GM12878 (cell line): ENCODE data around the gene IFT122. TPM values are rescaled to one million over a fixed set of nuclear protein-coding genes. Genes with fewer than 3 reads are reported as not detected.

Experiments used
- ATF7 ChIP-seq: fragments of 450-650 bp; IDR thresholded peaks from 2 replicates; pipeline ENCODE4 v1.6.1; 2016; ENCODE audit warnings: low read depth, mild to moderate bottlenecking
- CHD4 ChIP-seq: fragments of 200-600 bp; sonication (generic); IDR thresholded peaks from 2 replicates; pipeline ENCODE4 v1.6.1; 2016; ENCODE audit warnings: mild to moderate bottlenecking
- FOS ChIP-seq: IDR thresholded peaks from 3 replicates; pipeline ENCODE4 v1.6.1; 2011; ENCODE audit warnings: borderline replicate concordance; ENCODE audit not compliant: insufficient read length; ENCODE audit errors: extremely low read depth
- KLF5 ChIP-seq: fragments of 450-650 bp; IDR thresholded peaks from 2 replicates; pipeline ENCODE4 v1.6.1; 2014; ENCODE audit warnings: mild to moderate bottlenecking; ENCODE audit not compliant: partially characterized antibody
- MEF2B ChIP-seq: fragments of 450-650 bp; IDR thresholded peaks from 2 replicates; pipeline ENCODE4 v1.6.1; 2018; ENCODE audit warnings: mild to moderate bottlenecking, moderate library complexity; ENCODE audit not compliant: partially characterized antibody, poor library complexity, severe bottlenecking
- NFIC ChIP-seq: IDR thresholded peaks from 2 replicates; pipeline ENCODE4 v1.6.1; 2012; ENCODE audit warnings: low read depth, mild to moderate bottlenecking, inconsistent platforms, low read length, moderate library complexity
- POLR2A ChIP-seq: IDR thresholded peaks from 2 replicates; pipeline ENCODE4 v1.6.1; 2011; ENCODE audit warnings: low read depth, mild to moderate bottlenecking, low read length
- POLR2AphosphoS5 ChIP-seq: IDR thresholded peaks from 2 replicates; pipeline ENCODE4 v1.6.1; 2011; ENCODE audit warnings: mild to moderate bottlenecking, low read length, inconsistent platforms
- POU2F2 ChIP-seq: IDR thresholded peaks from 3 replicates; pipeline ENCODE4 v1.6.1; 2011; ENCODE audit warnings: low read depth, mild to moderate bottlenecking, low read length, borderline replicate concordance
- STAT3 ChIP-seq: IDR thresholded peaks from 2 replicates; pipeline ENCODE4 v1.6.1; 2011; ENCODE audit warnings: low read depth, low read length, improper control_type of control experiment
- ZNF274 ChIP-seq: IDR thresholded peaks from one replicate; pipeline ENCODE4 v1.8.0; 2011; ENCODE audit not compliant: insufficient read length, insufficient read depth
- polyA plus RNA-seq, 11 experiments: library from polyadenylated mRNA; depleted of rRNA in 4 of 11; unstranded in 6 of 11; stranded (reverse) in 5 of 11; fragments of >200 nt; fragmentation: Nextera tagmentation in 4 of 11; fragmentation: Illumina TruSeq in 1 of 11; extraction: Ambion mirVana in 4 of 11; extraction: Trizol in 1 of 11; gene quantifications; 1 replicate in 1 of 11; 2 replicates in 10 of 11; pipeline versions ENCODE4 v1.2.1 to v1.2.3, GENCODE V29; 2011 to 2016; ENCODE audit warnings: inconsistent platforms in 2 of 11, missing spikeins in 2 of 11, low read depth in 1 of 11
- total RNA-seq, 4 experiments: library from RNA; depleted of rRNA in 3 of 4; stranded (reverse); fragments of >200 nt in 3 of 4; fragmentation: Illumina TruSeq in 1 of 4; extraction: Trizol in 1 of 4; gene quantifications; 2 replicates each; pipeline versions ENCODE4 v1.2.1 to v1.2.3, GENCODE V29; 2013 to 2021
- TF ChIP-seq, protein P1 (sequence below), 3 experiments: IDR thresholded peaks in 2 of 3; conservative IDR thresholded peaks in 1 of 3; 2 replicates each; pipeline ENCODE4 v1.5.1; 2011; ENCODE audit warnings: low read depth in 3 of 3, low read length in 3 of 3, mild to moderate bottlenecking in 3 of 3, control low read depth in 2 of 3, moderate library complexity in 2 of 3, inconsistent platforms in 1 of 3, mixed read lengths in 1 of 3; ENCODE audit not compliant: control insufficient read depth in 2 of 3, insufficient read depth in 1 of 3; ENCODE audit errors: extremely low read depth in 1 of 3
- TF ChIP-seq, protein P2 (sequence below): fragments of 450-650 bp; IDR thresholded peaks from 2 replicates; pipeline ENCODE4 v1.6.1; 2016; ENCODE audit warnings: mild to moderate bottlenecking, moderate library complexity, borderline replicate concordance
- TF ChIP-seq, protein P3 (sequence below): fragments of 450-650 bp; IDR thresholded peaks from 2 replicates; pipeline ENCODE4 v1.6.1; 2014; ENCODE audit warnings: mild to moderate bottlenecking
- TF ChIP-seq, protein P4 (sequence below): fragments of 150-350 bp; IDR thresholded peaks from 2 replicates; pipeline ENCODE4 v1.6.1; 2014; ENCODE audit warnings: mild to moderate bottlenecking, low read depth, low read length

IFT122 gene
- total and polyA plus RNA-seq, 10 of the 15 experiments (the other 5 are each of a cell fraction or from before 2014, with no cell fraction given), result 1.8 to 19.2 (median 8.4) TPM

DNA sequence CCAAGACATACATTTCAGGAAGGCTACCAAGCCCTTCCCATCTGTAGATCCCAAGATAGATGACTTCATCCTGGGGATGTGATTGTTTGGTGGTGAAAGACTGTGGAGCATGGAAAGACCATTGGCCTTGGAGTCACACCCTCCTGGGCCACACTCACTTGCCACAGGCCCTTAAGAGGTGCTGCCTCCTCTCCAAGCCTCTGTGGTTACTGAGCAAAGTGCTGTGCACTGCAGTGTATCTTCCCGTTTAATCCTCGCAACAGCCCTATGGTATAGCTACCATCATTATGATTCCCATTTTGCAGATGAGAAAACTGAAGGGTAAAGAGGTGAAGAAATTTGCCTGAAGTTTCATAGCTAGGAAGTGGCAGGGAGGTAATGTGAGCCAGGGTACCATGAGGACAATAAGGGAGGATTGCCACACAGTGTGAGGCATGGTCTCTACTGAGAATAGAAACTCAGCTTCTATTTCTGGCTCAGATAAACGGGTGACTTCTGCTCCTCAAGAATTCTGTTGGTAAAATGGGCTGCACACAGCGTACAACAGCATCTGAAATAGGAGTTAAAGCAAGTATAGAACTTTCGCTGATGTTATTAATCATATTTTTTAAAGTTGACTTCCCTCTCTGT is 64.6 kb downstream of the IFT122 start (continued):
- TF ChIP-seq, protein P1, sequence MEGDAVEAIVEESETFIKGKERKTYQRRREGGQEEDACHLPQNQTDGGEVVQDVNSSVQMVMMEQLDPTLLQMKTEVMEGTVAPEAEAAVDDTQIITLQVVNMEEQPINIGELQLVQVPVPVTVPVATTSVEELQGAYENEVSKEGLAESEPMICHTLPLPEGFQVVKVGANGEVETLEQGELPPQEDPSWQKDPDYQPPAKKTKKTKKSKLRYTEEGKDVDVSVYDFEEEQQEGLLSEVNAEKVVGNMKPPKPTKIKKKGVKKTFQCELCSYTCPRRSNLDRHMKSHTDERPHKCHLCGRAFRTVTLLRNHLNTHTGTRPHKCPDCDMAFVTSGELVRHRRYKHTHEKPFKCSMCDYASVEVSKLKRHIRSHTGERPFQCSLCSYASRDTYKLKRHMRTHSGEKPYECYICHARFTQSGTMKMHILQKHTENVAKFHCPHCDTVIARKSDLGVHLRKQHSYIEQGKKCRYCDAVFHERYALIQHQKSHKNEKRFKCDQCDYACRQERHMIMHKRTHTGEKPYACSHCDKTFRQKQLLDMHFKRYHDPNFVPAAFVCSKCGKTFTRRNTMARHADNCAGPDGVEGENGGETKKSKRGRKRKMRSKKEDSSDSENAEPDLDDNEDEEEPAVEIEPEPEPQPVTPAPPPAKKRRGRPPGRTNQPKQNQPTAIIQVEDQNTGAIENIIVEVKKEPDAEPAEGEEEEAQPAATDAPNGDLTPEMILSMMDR (IDR thresholded peaks at IDR 0.05 in 2 of 3, conservative IDR thresholded peaks at IDR 0.05 in 1 of 3; ENCODE audit: control insufficient read depth in 2 of 3, extremely low read depth in 1 of 3, insufficient read depth in 1 of 3, low read depth in 3 of 3, low read length in 3 of 3), result no peak
- TF ChIP-seq POU2F2, result no peak
- no peak for TF ChIP-seq ATF7
- TF ChIP-seq MEF2B, result no peak
- no peak for TF ChIP-seq KLF5
- TF ChIP-seq, protein P2, sequence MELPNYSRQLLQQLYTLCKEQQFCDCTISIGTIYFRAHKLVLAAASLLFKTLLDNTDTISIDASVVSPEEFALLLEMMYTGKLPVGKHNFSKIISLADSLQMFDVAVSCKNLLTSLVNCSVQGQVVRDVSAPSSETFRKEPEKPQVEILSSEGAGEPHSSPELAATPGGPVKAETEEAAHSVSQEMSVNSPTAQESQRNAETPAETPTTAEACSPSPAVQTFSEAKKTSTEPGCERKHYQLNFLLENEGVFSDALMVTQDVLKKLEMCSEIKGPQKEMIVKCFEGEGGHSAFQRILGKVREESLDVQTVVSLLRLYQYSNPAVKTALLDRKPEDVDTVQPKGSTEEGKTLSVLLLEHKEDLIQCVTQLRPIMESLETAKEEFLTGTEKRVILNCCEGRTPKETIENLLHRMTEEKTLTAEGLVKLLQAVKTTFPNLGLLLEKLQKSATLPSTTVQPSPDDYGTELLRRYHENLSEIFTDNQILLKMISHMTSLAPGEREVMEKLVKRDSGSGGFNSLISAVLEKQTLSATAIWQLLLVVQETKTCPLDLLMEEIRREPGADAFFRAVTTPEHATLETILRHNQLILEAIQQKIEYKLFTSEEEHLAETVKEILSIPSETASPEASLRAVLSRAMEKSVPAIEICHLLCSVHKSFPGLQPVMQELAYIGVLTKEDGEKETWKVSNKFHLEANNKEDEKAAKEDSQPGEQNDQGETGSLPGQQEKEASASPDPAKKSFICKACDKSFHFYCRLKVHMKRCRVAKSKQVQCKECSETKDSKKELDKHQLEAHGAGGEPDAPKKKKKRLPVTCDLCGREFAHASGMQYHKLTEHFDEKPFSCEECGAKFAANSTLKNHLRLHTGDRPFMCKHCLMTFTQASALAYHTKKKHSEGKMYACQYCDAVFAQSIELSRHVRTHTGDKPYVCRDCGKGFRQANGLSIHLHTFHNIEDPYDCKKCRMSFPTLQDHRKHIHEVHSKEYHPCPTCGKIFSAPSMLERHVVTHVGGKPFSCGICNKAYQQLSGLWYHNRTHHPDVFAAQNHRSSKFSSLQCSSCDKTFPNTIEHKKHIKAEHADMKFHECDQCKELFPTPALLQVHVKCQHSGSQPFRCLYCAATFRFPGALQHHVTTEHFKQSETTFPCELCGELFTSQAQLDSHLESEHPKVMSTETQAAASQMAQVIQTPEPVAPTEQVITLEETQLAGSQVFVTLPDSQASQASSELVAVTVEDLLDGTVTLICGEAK, result no peak
- TF ChIP-seq, protein P3, sequence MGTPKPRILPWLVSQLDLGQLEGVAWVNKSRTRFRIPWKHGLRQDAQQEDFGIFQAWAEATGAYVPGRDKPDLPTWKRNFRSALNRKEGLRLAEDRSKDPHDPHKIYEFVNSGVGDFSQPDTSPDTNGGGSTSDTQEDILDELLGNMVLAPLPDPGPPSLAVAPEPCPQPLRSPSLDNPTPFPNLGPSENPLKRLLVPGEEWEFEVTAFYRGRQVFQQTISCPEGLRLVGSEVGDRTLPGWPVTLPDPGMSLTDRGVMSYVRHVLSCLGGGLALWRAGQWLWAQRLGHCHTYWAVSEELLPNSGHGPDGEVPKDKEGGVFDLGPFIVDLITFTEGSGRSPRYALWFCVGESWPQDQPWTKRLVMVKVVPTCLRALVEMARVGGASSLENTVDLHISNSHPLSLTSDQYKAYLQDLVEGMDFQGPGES, result no peak
- TF ChIP-seq FOS, result no peak
- TF ChIP-seq STAT3, result no peak
- TF ChIP-seq CHD4, result no peak
- TF ChIP-seq POLR2A, result no peak
- TF ChIP-seq, protein P4, sequence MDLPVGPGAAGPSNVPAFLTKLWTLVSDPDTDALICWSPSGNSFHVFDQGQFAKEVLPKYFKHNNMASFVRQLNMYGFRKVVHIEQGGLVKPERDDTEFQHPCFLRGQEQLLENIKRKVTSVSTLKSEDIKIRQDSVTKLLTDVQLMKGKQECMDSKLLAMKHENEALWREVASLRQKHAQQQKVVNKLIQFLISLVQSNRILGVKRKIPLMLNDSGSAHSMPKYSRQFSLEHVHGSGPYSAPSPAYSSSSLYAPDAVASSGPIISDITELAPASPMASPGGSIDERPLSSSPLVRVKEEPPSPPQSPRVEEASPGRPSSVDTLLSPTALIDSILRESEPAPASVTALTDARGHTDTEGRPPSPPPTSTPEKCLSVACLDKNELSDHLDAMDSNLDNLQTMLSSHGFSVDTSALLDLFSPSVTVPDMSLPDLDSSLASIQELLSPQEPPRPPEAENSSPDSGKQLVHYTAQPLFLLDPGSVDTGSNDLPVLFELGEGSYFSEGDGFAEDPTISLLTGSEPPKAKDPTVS, result no peak
- no peak for TF ChIP-seq POLR2AphosphoS5
- no peak for TF ChIP-seq NFIC
- no peak for TF ChIP-seq ZNF274
